K562 (cell line): ENCODE results near the gene PIK3R4. TPM values are rescaled to one million over a fixed set of nuclear protein-coding genes. Genes with fewer than 3 reads are reported as not detected.

ENCODE experiments used
- ATAC-seq: fragments of 200-7000 bp; cut with Tn5 transposase; 3 replicates; pipeline ENCODE4 v1.9.1; 2020; ENCODE audit warnings: moderate library complexity
- BruUV-seq: library from RNA; stranded (reverse); fragments of 400-500 nt; replicated peaks from 2 replicates; lab custom pipeline; 2021; lab: Mats Ljungman, UMichigan
- CTCF ChIA-PET: fragments of 300-600 bp; formaldehyde crosslinking; extraction: SDS; loops from one replicate; lab custom pipeline; 2021; ENCODE audit warnings: low intra/inter-chr PET ratio; lab: Yijun Ruan, JAX
- POLR2A ChIA-PET: fragments of 300-600, 350-650 bp; sonication (Branson Sonifier 250); formaldehyde crosslinking; extraction: SDS; loops from one replicate; lab custom pipeline; 2021; ENCODE audit warnings: antibody characterized with exemption, inconsistent platforms; lab: Yijun Ruan, JAX
- DNase-seq, 4 experiments: peaks; one replicate each; pipeline versions ENCODE4 v3.0.0 to v3.0.0-alpha.2; 2011 to 2018; ENCODE audit warnings: low spot score in 3 of 4, mixed read lengths in 3 of 4; ENCODE audit errors: extremely low read depth in 1 of 4
- FAIRE-seq: peaks from 2 replicates; lab custom pipeline; 2011; peaks lifted over from hg19 to GRCh38; lab: Jason Lieb, UNC
- H2AFZ ChIP-seq: 2 replicates; pipeline ENCODE4 v1.6.0; 2011; ENCODE audit warnings: low read depth, low read length, control low read depth, inconsistent platforms
- H3K27ac ChIP-seq: fragments of 200-600 bp; 3 replicates; pipeline ENCODE4 v1.8.0; 2011; ENCODE audit warnings: low read depth, mild to moderate bottlenecking, control low read depth, inconsistent platforms, low read length, moderate library complexity, mixed read lengths; ENCODE audit errors: extremely low read depth
- H3K27me3 ChIP-seq, 2 experiments: fragments of 300-600 bp in 1 of 2; 2 replicates in 1 of 2; 3 replicates in 1 of 2; pipeline versions ENCODE4 v1.6.0 to v1.8.0; 2011; ENCODE audit warnings: inconsistent platforms in 2 of 2, low read length in 2 of 2, mild to moderate bottlenecking in 1 of 2, mixed read lengths in 1 of 2, moderate library complexity in 1 of 2; ENCODE audit not compliant: control insufficient read depth in 2 of 2, insufficient read depth in 2 of 2
- H3K36me3 ChIP-seq: fragments of 300-600 bp; 3 replicates; pipeline ENCODE4 v1.8.0; 2011; ENCODE audit warnings: mild to moderate bottlenecking, low read length, inconsistent platforms; ENCODE audit not compliant: control insufficient read depth, insufficient read depth
- H3K4me1 ChIP-seq, 2 experiments: fragments of 200-600 bp in 1 of 2; replicated peaks in 1 of 2; 2 replicates in 1 of 2; 3 replicates in 1 of 2; pipeline versions ENCODE4 v1.5.1 to v1.8.0; 2011; ENCODE audit warnings: inconsistent platforms in 2 of 2, low read length in 2 of 2, mild to moderate bottlenecking in 1 of 2, mixed read lengths in 1 of 2, moderate library complexity in 1 of 2; ENCODE audit not compliant: control insufficient read depth in 2 of 2, insufficient read depth in 2 of 2
- H3K4me2 ChIP-seq: 2 replicates; pipeline ENCODE4 v1.6.1; 2011; ENCODE audit warnings: low read length, control low read depth, inconsistent platforms, mixed read lengths; ENCODE audit not compliant: insufficient read depth
- H3K4me3 ChIP-seq: fragments of 200-600 bp; sonication (generic), shearing (Covaris generic); 2 replicates; pipeline ENCODE4 v1.5.1; 2016; ENCODE audit warnings: control low read depth, inconsistent platforms
- H3K79me2 ChIP-seq: fragments of 200-600 bp; 3 replicates; pipeline ENCODE4 v1.8.0; 2011; ENCODE audit warnings: low read length, inconsistent platforms; ENCODE audit not compliant: control insufficient read depth, insufficient read depth
- H3K9ac ChIP-seq, 2 experiments: 2 replicates each; pipeline versions ENCODE4 v1.6.0 to v1.6.1; 2011; ENCODE audit warnings: low read depth in 2 of 2, low read length in 2 of 2, control low read depth in 1 of 2, inconsistent platforms in 1 of 2, mild to moderate bottlenecking in 1 of 2, mixed read lengths in 1 of 2; ENCODE audit not compliant: insufficient read depth in 1 of 2
- H3K9me1 ChIP-seq: one replicate; pipeline ENCODE4 v1.6.0; 2011; ENCODE audit warnings: inconsistent platforms, mild to moderate bottlenecking, low read length, moderate library complexity; ENCODE audit not compliant: control insufficient read depth, insufficient read depth
- H3K9me3 ChIP-seq: replicated peaks from 2 replicates; pipeline ENCODE4 v1.5.1; 2011; ENCODE audit warnings: low read depth, low read length, inconsistent platforms; ENCODE audit not compliant: control insufficient read depth, insufficient read depth
- H4K20me1 ChIP-seq: replicated peaks from 2 replicates; pipeline ENCODE4 v1.6.1; 2011; ENCODE audit warnings: low read length, inconsistent platforms, mixed read lengths; ENCODE audit not compliant: control insufficient read depth, insufficient read depth
- ATF1 ChIP-seq, 2 experiments: fragments of 450-650 bp in 1 of 2; IDR thresholded peaks; 2 replicates each; pipeline ENCODE4 v1.6.1; 2016; ENCODE audit warnings: missing compliant biosample characterization in 1 of 2, missing genetic modification characterization in 1 of 2
- CREM ChIP-seq: IDR thresholded peaks from 2 replicates; pipeline ENCODE4 v1.6.1; 2014; ENCODE audit warnings: antibody characterized with exemption, low read depth
- E2F5 ChIP-seq: sonication (generic); formaldehyde crosslinking; IDR thresholded peaks from 2 replicates; pipeline ENCODE4 v1.8.0; 2022; ENCODE audit warnings: mild to moderate bottlenecking, missing genetic modification reagents
- FOXM1 ChIP-seq, 2 experiments: fragments of 450-650 bp in 1 of 2; sonication (generic) in 1 of 2; formaldehyde crosslinking in 1 of 2; IDR thresholded peaks; 2 replicates each; pipeline versions ENCODE4 v1.6.1 to v1.9.0; 2017 to 2022; ENCODE audit warnings: low read depth in 2 of 2, mild to moderate bottlenecking in 2 of 2, missing genetic modification reagents in 1 of 2, moderate library complexity in 1 of 2
- JUND ChIP-seq, 2 experiments: IDR thresholded peaks; 2 replicates in 1 of 2; 3 replicates in 1 of 2; pipeline ENCODE4 v1.6.1; 2011; ENCODE audit warnings: borderline replicate concordance in 2 of 2, low read depth in 2 of 2, low read length in 2 of 2, improper control_type of control experiment in 1 of 2, missing biosample characterization in 1 of 2, missing genetic modification characterization in 1 of 2, missing genetic modification reagents in 1 of 2
- PBX2 ChIP-seq, 2 experiments: IDR thresholded peaks in 1 of 2; conservative IDR thresholded peaks in 1 of 2; 2 replicates each; pipeline ENCODE4 v1.6.1; 2016; ENCODE audit warnings: low read depth in 2 of 2, mild to moderate bottlenecking in 1 of 2, missing compliant biosample characterization in 1 of 2, missing genetic modification characterization in 1 of 2, moderate library complexity in 1 of 2
- PHTF2 ChIP-seq: fragments of 250-450 bp; sonication (Bioruptor Pico); IDR thresholded peaks from 2 replicates; pipeline ENCODE4 v1.5.0; 2021; ENCODE audit warnings: mild to moderate bottlenecking
- PRMT5 ChIP-seq: sonication (generic); formaldehyde crosslinking; IDR thresholded peaks from 2 replicates; pipeline ENCODE4 v1.5.0; 2020; ENCODE audit warnings: missing genetic modification reagents
- SP2 ChIP-seq: IDR thresholded peaks from 2 replicates; pipeline ENCODE4 v1.6.1; 2011; ENCODE audit warnings: mild to moderate bottlenecking, low read depth, low read length, moderate library complexity; ENCODE audit not compliant: poor library complexity, severe bottlenecking; ENCODE audit errors: extremely low read depth
- SRSF7 ChIP-seq: fragments of 200-400 bp; formaldehyde crosslinking; optimal IDR thresholded peaks from 2 replicates; pipeline ENCODE3; 2017; ENCODE audit warnings: mild to moderate bottlenecking, low read depth, low read length
- ZNF584 ChIP-seq: fragments of 200-800 bp; sonication (Bioruptor generic); IDR thresholded peaks from 2 replicates; pipeline ENCODE4 v1.6.1; 2016; ENCODE audit warnings: low read depth, mild to moderate bottlenecking, missing genetic modification characterization, missing compliant biosample characterization
- WGBS: fragments of 100-300 bp; shearing (Covaris generic); methylation state at CpG from one replicate; pipeline ENCODE4 v1.1.6; 2016; ENCODE audit warnings: low coverage, mixed read lengths; ENCODE audit not compliant: insufficient coverage; ENCODE audit errors: missing lambda C conversion rate; 5-methylcytosine and 5-hydroxymethylcytosine counted together
- in situ Hi-C: fragments of 300-500 bp; cut with MboI; formaldehyde crosslinking; loops from 4 replicates; pipeline ENCODE4 v1.15.0; 2018; ENCODE audit warnings: inconsistent platforms, mixed read lengths
- intact Hi-C: fragments of 100-400 bp; cut with micrococcal nuclease; formaldehyde crosslinking; loops from 2 replicates; pipeline ENCODE4 v1.14.2; 2022
- polyA plus RNA-seq, 8 experiments: library from polyadenylated mRNA; depleted of rRNA in 4 of 8; stranded (reverse) in 5 of 8; unstranded in 3 of 8; fragments of >200 nt; fragmentation: Nextera tagmentation in 2 of 8; fragmentation: Illumina TruSeq in 1 of 8; extraction: Ambion mirVana in 2 of 8; extraction: Trizol in 1 of 8; gene quantifications; 2 replicates each; pipeline versions ENCODE4 v1.2.1 to v1.2.3, GENCODE V29; 2011 to 2014; ENCODE audit warnings: inconsistent platforms in 1 of 8, missing spikeins in 1 of 8
- total RNA-seq, 7 experiments: library from RNA; depleted of rRNA in 6 of 7; stranded (reverse); fragments of >200 nt in 6 of 7; fragmentation: Illumina TruSeq in 2 of 7; extraction: Trizol in 2 of 7; gene quantifications; 2 replicates each; pipeline versions ENCODE4 v1.2.1 to v1.2.3, GENCODE V29; 2011 to 2021; ENCODE audit warnings: low replicate concordance in 1 of 7

PIK3R4 gene
- total and polyA plus RNA-seq, 9 of the 15 experiments (the other 6 are each of a cell fraction or from before 2014, with no cell fraction given): 20.6 to 45.8 (median 26.0) TPM

DNA sequence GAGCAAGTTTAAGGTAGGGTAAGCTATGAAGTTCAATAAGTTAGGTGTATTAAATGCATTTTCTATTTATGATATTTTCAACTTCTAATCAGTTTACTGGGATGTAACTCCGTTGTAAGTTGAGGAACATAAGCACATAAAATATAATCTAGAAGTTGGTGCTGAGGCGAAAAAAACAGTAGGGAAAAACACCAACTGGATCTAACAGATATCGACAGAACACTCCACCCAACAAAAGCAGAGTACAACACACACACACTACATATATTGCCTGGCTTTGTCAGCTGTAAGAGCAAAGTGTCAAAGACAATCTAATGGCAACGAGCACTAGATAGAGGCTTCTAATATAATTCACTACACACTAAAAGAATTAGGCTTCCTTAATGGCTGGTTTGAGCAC is 8.4 kb downstream of the PIK3R4 start:
- Histone ChIP-seq H3K9ac (no peak overlapping the region), H3K27me3 (no peaks in the 10 kb centered on the region), H3K4me3 (no peak overlapping the region), H3K27ac (no peak overlapping the region), H3K79me2 (peaks cover 57% of the 10 kb centered on the region), H2AFZ (no peak overlapping the region), H3K9me1 (no peaks in the 10 kb centered on the region), H3K4me1 (no peaks in the 10 kb centered on the region), H3K36me3 (peaks cover 75% of the 10 kb centered on the region), H4K20me1 (no peaks in the 10 kb centered on the region), H3K9me3 (peaks cover 2% of the 10 kb centered on the region), H3K4me2 (no peak overlapping the region)
- no peak for ATAC-seq
- DNase-seq: no peak
- TF ChIP-seq JUND (IDR thresholded peaks at IDR 0.05; ENCODE audit: borderline replicate concordance, low read depth, low read length): no peak
- no peak for TF ChIP-seq JUND (tag; IDR thresholded peaks at IDR 0.05; ENCODE audit: borderline replicate concordance, low read depth, low read length)
- 90% methylated on average over 4 of the region's 4 CpGs for WGBS
- ChIA-PET CTCF (no interaction called here), POLR2A (no interaction called here)
- BruUV-seq: no TSS peak
- intact Hi-C loops: no loop called here
- in situ Hi-C loops: no loop called here
- FAIRE-seq: no peak

DNA sequence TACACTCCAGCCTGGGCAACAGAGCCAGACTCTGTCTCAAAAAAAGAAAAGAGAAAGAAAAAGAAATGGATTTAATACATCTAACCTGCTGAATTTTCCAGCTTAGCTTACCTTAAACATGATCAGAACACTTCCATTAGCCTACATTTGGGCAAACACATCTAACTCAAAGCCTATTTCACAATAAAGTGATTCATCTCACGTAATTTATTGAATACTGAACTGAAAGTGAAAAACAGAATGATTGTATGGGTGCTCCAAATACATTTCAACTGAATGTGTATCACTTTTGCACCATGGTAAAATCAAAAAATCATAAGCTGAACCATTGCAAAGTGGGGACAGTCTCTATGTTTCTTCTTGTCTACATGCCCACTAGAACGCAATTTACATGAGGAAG is 9.0 kb downstream of the PIK3R4 start:
- DNase-seq (no peak), ATAC-seq (no peak), FAIRE-seq (no peak)
- in situ Hi-C loops (no loop called here), intact Hi-C loops (no loop called here)
- Histone ChIP-seq H3K4me2 (no peak overlapping the region), H3K27ac (no peak overlapping the region), H3K27me3 (no peaks in the 10 kb centered on the region), H3K9ac (no peak overlapping the region), H3K9me1 (no peaks in the 10 kb centered on the region), H3K79me2 (peaks cover 51% of the 10 kb centered on the region), H3K36me3 (peaks cover 75% of the 10 kb centered on the region), H3K4me1 (no peaks in the 10 kb centered on the region), H3K9me3 (peaks cover 2% of the 10 kb centered on the region), H3K4me3 (no peak overlapping the region), H4K20me1 (no peaks in the 10 kb centered on the region), H2AFZ (no peak overlapping the region)
- BruUV-seq: no TSS peak
- ChIA-PET CTCF (no interaction called here), POLR2A (no interaction called here)
- 100% methylated on average over 1 of the region's 2 CpGs for WGBS
- no peak for TF ChIP-seq PHTF2 (CRISPR knock-in tag)
- TF ChIP-seq CREM: no peak
- no peak for TF ChIP-seq SP2
- no peak for TF ChIP-seq PBX2 (CRISPR knock-in tag; IDR thresholded peaks at IDR 0.05; ENCODE audit: low read depth)
- no peak for TF ChIP-seq PBX2 (tag; conservative IDR thresholded peaks at IDR 0.05; ENCODE audit: low read depth)
- no peak for TF ChIP-seq ATF1 (CRISPR knock-in tag; IDR thresholded peaks at IDR 0.05)
- TF ChIP-seq ATF1 (tag; IDR thresholded peaks at IDR 0.05): no peak
- TF ChIP-seq SRSF7: no peak
- no peak for TF ChIP-seq FOXM1 (IDR thresholded peaks at IDR 0.05; ENCODE audit: low read depth)
- no peak for TF ChIP-seq FOXM1 (CRISPR knock-in tag; IDR thresholded peaks at IDR 0.05; ENCODE audit: low read depth)
- no peak for TF ChIP-seq PRMT5 (CRISPR knock-in tag)
- no peak for TF ChIP-seq E2F5 (CRISPR knock-in tag)
- no peak for TF ChIP-seq ZNF584 (CRISPR knock-in tag)
